ENCODE measurements around the gene SURF6.
A peak's percentile ranks its signal among the peaks of the same experiment; 100 is the strongest.

DNA sequence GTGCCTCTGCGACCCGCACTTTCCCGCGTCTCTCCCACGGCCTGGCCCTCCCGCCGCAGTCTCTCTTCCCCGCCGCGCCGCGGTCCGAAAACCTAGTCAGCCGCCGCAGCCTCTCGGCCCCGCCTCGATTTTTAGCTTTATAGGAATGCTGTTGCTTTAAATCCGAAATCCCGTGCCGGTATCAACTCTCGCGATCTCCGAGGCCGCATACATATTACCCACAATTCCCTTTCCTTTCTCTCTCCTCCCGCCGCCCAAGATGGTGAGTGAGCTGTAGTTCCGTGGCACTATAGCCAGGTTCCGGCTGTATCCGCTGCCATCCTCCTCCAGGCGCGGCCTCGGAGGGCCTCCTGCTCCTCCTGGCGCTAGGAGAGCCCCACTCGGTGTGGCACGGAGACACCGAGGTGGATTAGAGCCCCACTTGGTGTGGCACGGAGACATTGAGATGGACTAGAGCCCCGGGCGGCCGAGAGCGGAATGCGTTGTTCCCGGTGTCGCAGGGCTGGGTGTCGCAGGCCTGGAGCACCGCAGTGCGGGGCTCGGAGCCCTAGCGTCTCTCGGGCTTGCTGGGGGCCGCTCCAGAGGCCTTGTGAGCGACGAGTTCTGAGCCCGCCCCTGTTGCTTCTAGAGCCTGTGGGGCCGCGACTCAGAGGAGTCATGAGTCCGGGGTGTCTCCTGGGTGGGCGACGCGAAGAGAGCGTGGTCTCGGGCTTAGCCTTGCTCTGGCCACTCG is 12.2 kb upstream of the SURF6 start, which contains the start of the genes MED22 and RPL7A:
- TF ChIP-seq POLR2AphosphoS5 (IDR thresholded peaks at IDR 0.05; ENCODE audit: low read depth, low read length) (peak; percentile 100), TAF1 (IDR thresholded peaks at IDR 0.05; ENCODE audit: borderline replicate concordance, low read depth, low read length) (peak; percentile 100), POLR2A (IDR thresholded peaks at IDR 0.05; ENCODE audit: low read depth, low read length) (peak; percentile 99)

Measured in GM12892 (cell line).